ENCODE data around the gene SPDYE3.

GRCh38 chr7:100348805-100349204 lies 41.3 kb downstream of the SPDYE3 start:
- TF ChIP-seq CTCF (IDR thresholded peaks at IDR 0.05) (no peak), POLR2A (IDR thresholded peaks at IDR 0.05) (no peak), POLR2AphosphoS5 (IDR thresholded peaks at IDR 0.05) (no peak)

Data from sigmoid colon (tissue), 4 donors.